Stomach smooth muscle (tissue), 2 donors: ENCODE results near the gene MTRR.

Experiments used
- H3K27ac ChIP-seq: one replicate; pipeline ENCODE4 v1.7.0; 2013; ENCODE audit warnings: mild to moderate bottlenecking, low read length, inconsistent platforms
- H3K27me3 ChIP-seq, 2 donors: one replicate each; pipeline ENCODE4 v1.7.0; 2013; ENCODE audit warnings: low read length in 2 of 2; ENCODE audit not compliant: insufficient read depth in 2 of 2, control insufficient read depth in 1 of 2
- H3K36me3 ChIP-seq, 2 donors: one replicate each; pipeline ENCODE4 v1.7.0; 2013; ENCODE audit warnings: low read length in 2 of 2; ENCODE audit not compliant: control insufficient read depth in 2 of 2, insufficient read depth in 2 of 2
- H3K4me1 ChIP-seq: one replicate; pipeline ENCODE4 v1.7.0; 2013; ENCODE audit warnings: low read length; ENCODE audit not compliant: control insufficient read depth, insufficient read depth
- H3K4me3 ChIP-seq, 2 donors: one replicate each; pipeline ENCODE4 v1.7.0; 2013; ENCODE audit warnings: low read length in 2 of 2
- H3K9ac ChIP-seq, 2 donors: one replicate each; pipeline ENCODE4 v1.7.0; 2013; ENCODE audit warnings: low read length in 2 of 2, mild to moderate bottlenecking in 1 of 2
- H3K9me3 ChIP-seq, 2 donors: one replicate each; pipeline ENCODE4 v1.7.0; 2013; ENCODE audit warnings: low read length in 2 of 2; ENCODE audit not compliant: control insufficient read depth in 2 of 2
- donor health status: healthy.
- donor health status: Pancreatic carcinoma.

MTRR gene

DNA sequence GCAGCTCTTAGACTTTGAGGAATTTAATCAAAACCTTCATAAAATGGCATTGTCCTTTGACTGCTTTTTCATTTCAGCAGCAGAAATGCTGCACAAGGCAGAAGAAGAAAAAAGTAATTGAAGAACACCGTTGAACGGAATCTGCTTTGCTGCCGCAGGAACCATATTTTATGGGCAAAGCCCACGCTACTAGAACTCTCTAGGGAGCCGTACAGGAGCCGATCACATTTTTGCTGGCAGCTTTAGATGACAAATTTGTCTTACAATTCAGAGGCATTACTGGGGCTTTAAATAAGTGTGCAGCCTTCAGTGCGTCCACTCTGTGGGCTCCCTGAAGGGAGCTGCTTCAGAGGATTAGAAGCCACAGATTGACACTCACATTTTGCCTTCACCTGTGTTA is 23.4 kb upstream of the MTRR start:
- Histone ChIP-seq H3K36me3 (no peaks in the 10 kb centered on the region), H3K9me3 (no peaks in the 10 kb centered on the region), H3K4me3 (no peak overlapping the region), H3K27ac (no peak overlapping the region), H3K9ac (no peak overlapping the region), H3K27me3 (peaks cover 13% of the 10 kb centered on the region in 2 donors), H3K4me1 (peaks cover 8% of the 10 kb centered on the region)

DNA sequence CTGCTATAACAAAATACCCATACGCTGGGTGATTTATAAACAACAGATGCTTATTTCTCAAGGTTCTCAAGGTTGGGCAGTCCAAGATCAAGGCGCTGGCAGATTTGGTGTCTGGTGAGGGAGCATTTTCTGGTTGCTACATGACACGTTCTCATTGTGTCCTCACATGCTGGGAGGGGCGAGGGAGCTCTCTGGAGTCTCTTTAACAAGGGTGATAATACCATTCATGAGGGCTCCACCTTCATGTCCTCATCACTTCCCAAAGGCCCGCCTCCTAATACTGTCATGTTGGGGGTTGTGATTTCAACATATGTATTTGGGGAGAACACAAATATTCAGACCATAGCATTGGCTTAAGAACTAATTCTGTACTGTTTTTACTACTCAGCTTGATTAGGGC is 22.6 kb upstream of the MTRR start:
- H3K4me1 ChIP-seq = peaks cover 16% of the 10 kb centered on the region
- H3K9me3 ChIP-seq = no peaks in the 10 kb centered on the region
- no peaks in the 10 kb centered on the region for H3K36me3 ChIP-seq
- H3K9ac ChIP-seq = no peak overlapping the region
- peaks cover 13% of the 10 kb centered on the region in 2 donors for H3K27me3 ChIP-seq
- no peak overlapping the region for H3K4me3 ChIP-seq
- no peak overlapping the region for H3K27ac ChIP-seq

DNA sequence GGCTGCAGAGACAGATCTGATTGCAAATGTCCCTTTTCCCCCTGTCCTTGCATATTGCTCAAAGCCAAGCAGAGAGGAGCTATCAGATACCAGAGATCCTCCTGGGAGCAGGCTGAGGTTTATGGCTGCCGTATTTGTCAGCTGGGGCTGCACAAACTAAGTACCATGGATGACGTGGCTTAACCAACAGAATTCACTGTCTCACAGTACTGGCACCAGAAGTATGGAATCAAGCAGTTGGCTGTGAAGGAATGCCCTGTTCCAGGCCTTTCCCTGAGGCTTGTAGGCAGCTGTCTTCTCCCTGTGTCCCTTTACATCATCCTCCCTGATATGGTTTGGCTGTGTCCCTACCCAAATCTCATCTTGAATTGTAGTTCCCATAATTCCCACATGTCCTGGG is 20.7 kb upstream of the MTRR start:
- Histone ChIP-seq H3K4me3 (no peak overlapping the region), H3K9ac (no peak overlapping the region), H3K9me3 (no peaks in the 10 kb centered on the region), H3K36me3 (no peaks in the 10 kb centered on the region), H3K27me3 (peaks cover 13% of the 10 kb centered on the region in 2 donors), H3K27ac (no peak overlapping the region), H3K4me1 (peaks cover 16% of the 10 kb centered on the region)

DNA sequence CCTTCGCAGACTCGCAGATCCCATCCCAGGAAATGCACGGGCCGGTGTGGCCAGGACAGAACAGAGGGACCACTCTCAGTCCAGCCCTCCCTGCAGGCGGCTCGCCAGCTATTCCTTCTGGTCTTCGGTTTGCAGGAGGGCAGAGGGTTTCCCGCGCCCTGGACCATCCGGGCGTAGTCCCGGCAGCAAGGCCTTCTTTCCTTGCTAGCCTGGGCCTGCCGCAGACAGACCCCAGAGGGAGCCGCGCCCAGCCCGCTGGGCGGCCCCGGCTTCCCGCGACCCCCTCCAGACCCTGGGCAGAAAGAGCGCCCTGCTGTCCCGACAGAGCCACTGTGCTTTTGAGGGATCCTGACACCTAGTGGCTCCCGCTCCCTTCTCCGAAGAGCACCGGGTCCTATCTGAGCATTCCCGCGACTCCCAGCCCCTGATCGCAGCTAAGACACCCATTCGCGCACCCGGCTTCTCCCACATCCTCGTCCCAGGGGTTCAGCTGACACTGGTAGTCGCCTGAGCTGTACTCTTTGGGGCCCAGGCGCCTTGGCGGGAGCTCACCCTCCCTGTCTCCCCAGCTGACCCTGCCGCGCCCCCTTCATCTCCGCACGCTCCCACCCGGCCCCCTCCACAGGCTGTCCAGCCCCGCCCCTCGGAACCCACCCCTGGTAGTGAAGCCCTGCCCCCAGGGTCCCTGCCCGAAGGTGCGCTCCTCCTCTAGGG is 19.1 kb upstream of the MTRR start:
- Histone ChIP-seq H3K9me3 (no peaks in the 10 kb centered on the region), H3K9ac (peak overlapping the region in 1 of 2 donors; percentile 64), H3K4me3 (peak overlapping the region; percentile 41 to 70), H3K4me1 (peaks cover 16% of the 10 kb centered on the region), H3K36me3 (no peaks in the 10 kb centered on the region), H3K27me3 (peaks cover 13% of the 10 kb centered on the region in 2 donors), H3K27ac (no peak overlapping the region)

DNA sequence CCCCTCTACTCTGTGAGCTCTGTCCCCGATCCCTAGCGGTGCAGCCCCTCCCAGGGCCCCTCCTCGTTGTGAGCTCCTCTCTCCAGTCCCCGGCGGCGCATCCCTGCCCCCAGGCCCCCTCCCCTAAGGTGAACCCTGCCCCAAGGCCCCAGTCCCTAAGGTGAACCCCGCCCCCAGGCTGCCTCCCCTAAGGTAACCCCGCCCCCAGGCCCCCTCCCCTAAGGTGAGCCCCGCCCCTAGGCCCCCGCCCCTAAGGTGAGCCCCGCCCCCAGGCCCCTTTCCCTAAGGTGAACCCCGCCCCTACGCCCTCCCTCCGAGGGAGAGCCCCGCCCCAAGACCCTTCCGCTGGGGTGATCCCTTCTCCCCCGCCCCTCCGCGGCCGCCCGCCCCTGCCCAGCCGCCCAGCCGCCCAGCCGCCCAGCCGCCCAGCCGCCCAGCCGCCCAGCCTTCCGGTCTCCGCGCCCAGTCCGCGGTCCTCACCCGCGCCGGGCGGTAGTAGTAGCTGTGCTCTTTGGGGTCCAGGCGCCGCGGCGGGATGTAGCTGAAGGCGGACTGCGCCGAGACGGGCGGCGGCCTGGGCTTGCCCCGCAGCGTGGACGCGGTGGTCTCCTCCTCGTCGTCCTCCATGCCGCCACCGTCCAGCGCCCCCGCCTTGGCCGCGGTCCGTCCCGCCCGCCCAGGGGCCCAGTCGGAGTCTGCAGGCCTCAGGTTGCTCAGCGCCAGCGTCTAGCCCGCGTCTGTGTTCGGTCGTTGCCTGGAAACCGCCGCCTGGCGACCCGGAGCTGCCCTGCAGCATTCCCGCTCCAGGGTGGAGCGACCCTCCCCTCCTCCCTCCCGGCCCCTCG is 18.3 kb upstream of the MTRR start, which contains the start of gene CFAP90:
TSS of gene CFAP90 (minus strand) at position 739 of the 845 bp plus-strand sequence. CDS start at position 627, 112 bp downstream.
- Histone ChIP-seq H3K4me1 (peaks cover 16% of the 10 kb centered on the region), H3K36me3 (no peaks in the 10 kb centered on the region), H3K27me3 (peaks cover 13% of the 10 kb centered on the region in 2 donors), H3K9me3 (no peaks in the 10 kb centered on the region), H3K4me3 (peak within 1 kb of the TSS; percentile 41 to 72), H3K9ac (peak within 1 kb of the TSS in 1 of 2 donors; percentile 64), H3K27ac (no peak within 1 kb of the TSS)

DNA sequence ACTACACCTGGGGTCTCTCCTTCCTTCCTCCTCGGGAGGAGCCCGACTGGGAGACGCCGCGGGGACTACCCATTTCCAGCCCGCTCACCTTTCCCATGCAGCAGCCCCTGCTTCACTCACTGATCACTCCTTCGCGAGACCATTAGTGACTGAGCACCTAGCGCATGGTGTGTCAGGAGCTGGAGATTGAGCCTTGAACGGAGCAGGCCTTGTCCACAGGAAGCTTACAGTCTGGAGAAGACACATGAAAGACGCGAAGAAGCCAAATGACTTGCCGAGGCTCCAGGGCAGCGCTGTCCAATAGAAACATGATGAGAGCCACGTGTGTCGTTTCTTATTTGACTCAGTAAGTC is 17.7 kb upstream of the MTRR start:
- H3K4me3 ChIP-seq = peak overlapping the region; percentile 20 to 72
- no peak overlapping the region for H3K27ac ChIP-seq
- H3K9ac ChIP-seq = no peak overlapping the region
- H3K27me3 ChIP-seq = peaks cover 10 to 13% of the 10 kb centered on the region in 2 donors
- no peaks in the 10 kb centered on the region for H3K36me3 ChIP-seq
- no peaks in the 10 kb centered on the region for H3K9me3 ChIP-seq
- H3K4me1 ChIP-seq = peaks cover 16% of the 10 kb centered on the region

DNA sequence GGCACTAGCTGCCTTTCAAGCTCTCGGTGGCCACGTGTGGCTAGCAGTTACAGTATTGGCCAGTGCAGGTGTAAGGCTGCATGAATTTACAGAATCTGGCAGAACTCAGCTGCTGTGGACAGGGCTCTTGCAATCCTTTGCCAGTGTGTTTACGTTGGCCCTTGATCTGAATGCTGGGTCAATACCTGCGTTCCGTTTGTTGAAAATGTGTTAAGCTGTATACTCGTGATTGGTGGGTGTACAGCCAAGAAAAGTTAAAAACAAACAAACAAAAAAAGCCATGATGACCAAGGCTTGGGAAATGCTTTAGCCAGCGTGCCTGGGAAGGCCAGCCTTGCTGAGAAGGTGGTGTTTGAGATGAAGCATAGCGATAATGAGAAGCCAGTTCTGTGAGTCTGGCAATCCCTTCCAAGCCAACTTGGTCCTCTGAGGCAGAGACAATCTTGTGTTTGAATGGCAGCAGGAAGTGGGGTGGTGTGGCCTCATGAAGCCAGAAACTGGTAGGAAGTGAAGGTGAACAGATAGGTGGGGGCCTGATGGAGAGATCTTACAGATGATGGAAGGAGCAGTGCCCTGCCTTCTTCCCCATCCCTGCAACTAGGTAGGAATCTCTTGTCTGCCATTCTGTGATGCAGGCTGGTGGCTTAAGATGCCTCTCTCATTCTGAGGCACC is 17.2 kb upstream of the MTRR start:
- H3K4me3 ChIP-seq = no peak overlapping the region
- H3K36me3 ChIP-seq = no peaks in the 10 kb centered on the region
- peaks cover 10 to 13% of the 10 kb centered on the region in 2 donors for H3K27me3 ChIP-seq
- H3K9me3 ChIP-seq = no peaks in the 10 kb centered on the region
- H3K9ac ChIP-seq = no peak overlapping the region
- no peak overlapping the region for H3K27ac ChIP-seq
- H3K4me1 ChIP-seq = peaks cover 16% of the 10 kb centered on the region

DNA sequence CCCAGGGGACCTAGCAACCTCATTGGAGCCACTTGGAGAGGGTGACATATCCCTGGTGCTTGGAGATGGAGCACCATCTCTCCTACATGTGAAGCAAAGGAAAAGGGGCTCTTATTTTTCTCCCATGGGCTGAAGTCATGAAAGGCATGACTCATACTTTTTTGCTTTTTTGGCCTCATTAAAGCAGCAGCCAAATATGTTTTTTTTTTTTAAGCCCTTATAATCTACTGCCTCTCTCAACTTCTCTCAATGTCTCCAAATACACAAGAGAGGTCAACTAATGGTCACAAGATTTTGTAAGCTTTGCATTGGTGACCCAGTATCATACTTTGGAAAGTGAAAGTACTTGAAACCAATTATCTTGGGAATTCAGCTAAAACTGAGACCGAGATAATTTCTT is 16.4 kb upstream of the MTRR start:
- no peaks in the 10 kb centered on the region for H3K36me3 ChIP-seq
- peaks cover 10 to 13% of the 10 kb centered on the region in 2 donors for H3K27me3 ChIP-seq
- H3K9me3 ChIP-seq = no peaks in the 10 kb centered on the region
- H3K27ac ChIP-seq = no peak overlapping the region
- H3K4me1 ChIP-seq = peaks cover 16% of the 10 kb centered on the region
- H3K4me3 ChIP-seq = no peak overlapping the region
- no peak overlapping the region for H3K9ac ChIP-seq

DNA sequence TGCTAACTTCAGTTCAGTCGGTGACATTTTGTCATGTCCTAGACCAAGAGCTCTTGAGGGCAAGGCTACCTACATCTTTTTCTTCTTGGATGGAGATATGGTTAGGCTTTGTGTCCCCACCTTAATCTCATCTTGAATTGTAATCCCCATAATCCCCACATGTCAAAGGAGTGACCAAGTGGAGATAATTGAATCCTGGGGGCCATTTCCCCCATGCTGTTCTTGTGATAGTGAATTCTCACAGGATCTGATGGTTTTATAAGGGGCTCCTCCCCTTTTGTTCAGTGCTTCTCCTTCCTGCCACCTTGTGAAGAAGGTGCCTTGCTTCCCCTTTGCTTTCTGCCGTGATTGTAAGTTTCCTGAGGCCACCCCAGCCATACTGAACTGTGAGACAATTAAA is 16.0 kb upstream of the MTRR start:
- Histone ChIP-seq H3K27ac (no peak overlapping the region), H3K27me3 (peaks cover 10 to 13% of the 10 kb centered on the region in 2 donors), H3K4me3 (no peak overlapping the region), H3K36me3 (peaks cover 0 to 2% of the 10 kb centered on the region in 2 donors), H3K9me3 (no peaks in the 10 kb centered on the region), H3K9ac (no peak overlapping the region), H3K4me1 (peaks cover 16% of the 10 kb centered on the region)

DNA sequence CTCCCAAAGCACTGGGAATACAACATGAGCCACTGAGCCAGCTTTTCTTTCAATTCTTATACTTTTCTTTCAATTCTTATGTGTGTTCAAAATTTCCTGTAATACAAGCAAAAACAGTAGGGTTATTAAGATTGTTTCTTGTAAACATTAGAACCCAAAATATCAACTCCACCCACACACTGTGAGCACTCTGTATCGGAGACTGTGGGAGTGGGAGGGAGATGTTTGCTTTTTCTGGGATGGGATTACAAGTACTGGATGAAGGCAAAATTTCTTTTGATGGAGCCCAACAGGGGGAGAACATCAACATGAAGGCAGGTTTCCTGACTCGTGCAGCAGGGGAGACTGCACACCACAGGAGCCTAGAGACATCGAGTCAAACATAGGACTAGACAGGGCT is 13.3 kb upstream of the MTRR start:
- peaks cover 3 to 11% of the 10 kb centered on the region in 2 donors for H3K36me3 ChIP-seq
- peaks cover 7% of the 10 kb centered on the region for H3K4me1 ChIP-seq
- no peak overlapping the region for H3K27ac ChIP-seq
- H3K9ac ChIP-seq = no peak overlapping the region
- H3K4me3 ChIP-seq = no peak overlapping the region
- no peaks in the 10 kb centered on the region for H3K27me3 ChIP-seq
- H3K9me3 ChIP-seq = no peaks in the 10 kb centered on the region
